Chondrocyte (in vitro differentiated cells): ENCODE measurements around the gene GRAMD4. TPM values are rescaled to one million over a fixed set of nuclear protein-coding genes. Genes with fewer than 3 reads are reported as not detected.

ENCODE experiments used
- DNase-seq: peaks from one replicate; pipeline ENCODE4 v3.0.0; 2021; ENCODE audit warnings: mixed read lengths, low spot score
- H3K27ac Mint-ChIP-seq: one replicate; pipeline ENCODE4 v1.8.0; 2021; ENCODE audit warnings: mild to moderate bottlenecking, moderate library complexity, mixed read lengths; ENCODE audit not compliant: unreplicated experiment
- H3K27me3 Mint-ChIP-seq: 2 replicates; pipeline ENCODE4 v1.8.0; 2021; ENCODE audit warnings: low read depth, mixed read lengths
- H3K36me3 Mint-ChIP-seq: 2 replicates; pipeline ENCODE4 v1.8.0; 2021; ENCODE audit warnings: low read depth, mixed read lengths
- H3K4me1 Mint-ChIP-seq: 2 replicates; pipeline ENCODE4 v1.8.0; 2021; ENCODE audit warnings: low read depth, mild to moderate bottlenecking, mixed read lengths
- H3K4me3 Mint-ChIP-seq: one replicate; pipeline ENCODE4 v1.8.0; 2021; ENCODE audit warnings: mild to moderate bottlenecking, moderate library complexity, mixed read lengths; ENCODE audit not compliant: unreplicated experiment
- H3K9me3 Mint-ChIP-seq: 2 replicates; pipeline ENCODE4 v1.8.0; 2021; ENCODE audit warnings: low read depth, mixed read lengths
- CTCF ChIP-seq: fragments of 200-600 bp; sonication (generic); IDR thresholded peaks from 2 replicates; pipeline ENCODE4 v1.5.0; 2021; ENCODE audit warnings: antibody characterized with exemption, mild to moderate bottlenecking, moderate library complexity
- total RNA-seq: library from RNA; stranded (reverse); gene quantifications from 3 replicates; pipeline ENCODE4 v1.2.1, GENCODE V29; 2021

The GRAMD4 gene
- total RNA-seq, 1 donor from 2014 or later: 31.7 TPM

- no peak overlapping the region for H3K27ac Mint-ChIP-seq
- peaks cover 48% of the 10 kb centered on the region for H3K4me1 Mint-ChIP-seq
- H3K4me3 Mint-ChIP-seq: no peak overlapping the region
- H3K36me3 Mint-ChIP-seq: no peaks in the 10 kb centered on the region
- H3K9me3 Mint-ChIP-seq: no peaks in the 10 kb centered on the region
- no peaks in the 10 kb centered on the region for H3K27me3 Mint-ChIP-seq
- no peak for TF ChIP-seq CTCF
- DNase-seq: peak; percentile 29
Observed at GRCh38 chr22:46580940-46581537, 39.1 kb upstream of the GRAMD4 start.

GRCh38 chr22:46581538-46582244, 38.5 kb upstream of the GRAMD4 start:
- no peaks in the 10 kb centered on the region for H3K27me3 Mint-ChIP-seq
- H3K9me3 Mint-ChIP-seq: no peaks in the 10 kb centered on the region
- peak; percentile 76 for DNase-seq
- no peak overlapping the region for H3K4me3 Mint-ChIP-seq
- no peak overlapping the region for H3K27ac Mint-ChIP-seq
- no peaks in the 10 kb centered on the region for H3K36me3 Mint-ChIP-seq
- H3K4me1 Mint-ChIP-seq: peaks cover 45% of the 10 kb centered on the region
- no peak for TF ChIP-seq CTCF

- H3K27me3 Mint-ChIP-seq: no peaks in the 10 kb centered on the region
- peaks cover 51% of the 10 kb centered on the region for H3K4me1 Mint-ChIP-seq
- H3K9me3 Mint-ChIP-seq: no peaks in the 10 kb centered on the region
- DNase-seq: peak; percentile 50
- no peak overlapping the region for H3K27ac Mint-ChIP-seq
- no peak for TF ChIP-seq CTCF
- no peak overlapping the region for H3K4me3 Mint-ChIP-seq
- H3K36me3 Mint-ChIP-seq: no peaks in the 10 kb centered on the region
Observed at GRCh38 chr22:46582281-46582933, 37.8 kb upstream of the GRAMD4 start.

GRCh38 chr22:46583571-46583970, 36.6 kb upstream of the GRAMD4 start:
- H3K36me3 Mint-ChIP-seq: no peaks in the 10 kb centered on the region
- no peak overlapping the region for H3K27ac Mint-ChIP-seq
- H3K4me1 Mint-ChIP-seq: peaks cover 40% of the 10 kb centered on the region
- no peaks in the 10 kb centered on the region for H3K9me3 Mint-ChIP-seq
- no peak for TF ChIP-seq CTCF
- no peak overlapping the region for H3K4me3 Mint-ChIP-seq
- H3K27me3 Mint-ChIP-seq: no peaks in the 10 kb centered on the region
- peak; percentile 59 for DNase-seq

- Mint-ChIP-seq H3K36me3 (no peaks in the 10 kb centered on the region), H3K27me3 (no peaks in the 10 kb centered on the region), H3K4me1 (peaks cover 33% of the 10 kb centered on the region), H3K4me3 (peak overlapping the region; percentile 38), H3K9me3 (no peaks in the 10 kb centered on the region), H3K27ac (peak overlapping the region; percentile 47)
- TF ChIP-seq CTCF: no peak
- peak; percentile 79 for DNase-seq
Observed at GRCh38 chr22:46584081-46584921, 35.9 kb upstream of the GRAMD4 start.
